A549 (cell line): ENCODE data around the gene NANS. TPM values are rescaled to one million over a fixed set of nuclear protein-coding genes. Genes with fewer than 3 reads are reported as not detected.

Experiments used
- ATAC-seq, 2 experiments: fragments of 200-7000 bp in 1 of 2; fragments of >200 bp in 1 of 2; cut with Nextera tagmentation in 1 of 2; cut with Tn5 transposase in 1 of 2; 3 replicates each; pipeline versions ENCODE4 v1.8.0 to v1.9.1; 2018 to 2020; ENCODE audit warnings: mild to moderate bottlenecking in 1 of 2, moderate library complexity in 1 of 2
- CTCF ChIA-PET: fragments of 300-600 bp; sonication (Branson Sonifier 250); formaldehyde crosslinking; extraction: SDS; loops from one replicate; lab custom pipeline; 2021; ENCODE audit warnings: antibody characterized with exemption, inconsistent platforms; lab: Yijun Ruan, JAX
- POLR2A ChIA-PET: fragments of 350-600 bp; formaldehyde crosslinking; extraction: SDS; loops from one replicate; lab custom pipeline; 2021; ENCODE audit warnings: antibody characterized with exemption, inconsistent platforms; lab: Yijun Ruan, JAX
- DNase-seq, 2 experiments: peaks; one replicate each; pipeline versions ENCODE4 v3.0.0 to v3.0.0-alpha.2; 2011 to 2016; ENCODE audit warnings: low read depth in 1 of 2, low spot score in 1 of 2
- FAIRE-seq: peaks from 2 replicates; lab custom pipeline; 2011; peaks lifted over from hg19 to GRCh38; lab: Jason Lieb, UNC
- H3K27ac ChIP-seq, 2 experiments: fragments of >200 bp; sonication (Bioruptor Twin); formaldehyde crosslinking; 3 replicates each; pipeline ENCODE4 v1.5.1; 2016 to 2017
- H3K4me1 ChIP-seq: fragments of >200 bp; sonication (Bioruptor Twin); formaldehyde crosslinking; 3 replicates; pipeline ENCODE4 v1.6.1; 2016
- H3K4me2 ChIP-seq: fragments of >200 bp; sonication (Bioruptor Twin); formaldehyde crosslinking; 3 replicates; pipeline ENCODE4 v1.6.1; 2016
- H3K4me3 ChIP-seq: fragments of >200 bp; sonication (Bioruptor Twin); formaldehyde crosslinking; 3 replicates; pipeline ENCODE4 v1.5.1; 2016
- H3K9me3 ChIP-seq: fragments of >200 bp; sonication (Bioruptor Twin); formaldehyde crosslinking; 3 replicates; pipeline ENCODE4 v1.6.1; 2016
- ATOH8 ChIP-seq: fragments of 250-450 bp; sonication (Bioruptor Pico); IDR thresholded peaks from 2 replicates; pipeline ENCODE4 v1.5.0; 2020; ENCODE audit warnings: low read depth, mild to moderate bottlenecking, moderate library complexity
- EHF ChIP-seq: fragments of 250-450 bp; sonication (Bioruptor Pico); IDR thresholded peaks from 2 replicates; pipeline ENCODE4 v1.5.0; 2020; ENCODE audit warnings: mild to moderate bottlenecking
- ESRRA ChIP-seq: fragments of 150-350 bp; IDR thresholded peaks from 2 replicates; pipeline ENCODE4 v1.6.1; 2014; ENCODE audit warnings: mild to moderate bottlenecking, low read length, borderline replicate concordance
- FOSL2 ChIP-seq, 2 experiments: fragments of 450-650 bp in 1 of 2; fragments of >200 bp in 1 of 2; sonication (Bioruptor Twin) in 1 of 2; formaldehyde crosslinking; IDR thresholded peaks; 2 replicates each; pipeline versions ENCODE4 v1.5.0 to v1.6.1; 2016 to 2020; ENCODE audit warnings: mild to moderate bottlenecking in 1 of 2, moderate library complexity in 1 of 2
- GATA3 ChIP-seq: IDR thresholded peaks from 2 replicates; pipeline ENCODE4 v1.6.1; 2012; ENCODE audit warnings: borderline replicate concordance
- HDAC2 ChIP-seq: fragments of 200-600 bp; sonication (generic); IDR thresholded peaks from 2 replicates; pipeline ENCODE4 v1.6.1; 2016
- HOXB13 ChIP-seq: fragments of 250-450 bp; sonication (Bioruptor Pico); IDR thresholded peaks from 2 replicates; pipeline ENCODE4 v1.5.0; 2020; ENCODE audit warnings: low read depth, mild to moderate bottlenecking, moderate library complexity
- HOXB5 ChIP-seq: fragments of 250-450 bp; sonication (Bioruptor Pico); IDR thresholded peaks from 2 replicates; pipeline ENCODE4 v1.5.0; 2020; ENCODE audit warnings: mild to moderate bottlenecking, moderate library complexity
- KDM1A ChIP-seq: fragments of 200-600 bp; sonication (generic); IDR thresholded peaks from 2 replicates; pipeline ENCODE4 v1.6.1; 2016; ENCODE audit warnings: low read depth, mild to moderate bottlenecking
- NR3C1 ChIP-seq: fragments of >200 bp; sonication (Bioruptor Twin); formaldehyde crosslinking; IDR thresholded peaks from 3 replicates; pipeline ENCODE4 v1.6.1; 2017
- RARB ChIP-seq: fragments of 250-450 bp; sonication (Bioruptor Pico); IDR thresholded peaks from 2 replicates; pipeline ENCODE4 v1.8.0; 2021; ENCODE audit warnings: mild to moderate bottlenecking, moderate library complexity
- REST ChIP-seq: fragments of 200-600 bp; sonication (generic); IDR thresholded peaks from 2 replicates; pipeline ENCODE4 v1.6.1; 2016; ENCODE audit warnings: antibody characterized with exemption, mild to moderate bottlenecking, moderate library complexity
- RNF2 ChIP-seq: fragments of 200-600 bp; sonication (generic); IDR thresholded peaks from 2 replicates; pipeline ENCODE4 v1.6.1; 2016; ENCODE audit warnings: low read depth, mild to moderate bottlenecking, antibody characterized with exemption, moderate library complexity, borderline replicate concordance
- WGBS: methylation state at CpG from one replicate; pipeline ENCODE4 v1.1.6; 2017; ENCODE audit errors: missing lambda C conversion rate; 5-methylcytosine and 5-hydroxymethylcytosine counted together
- polyA plus RNA-seq, 4 experiments: library from polyadenylated mRNA; depleted of rRNA in 3 of 4; stranded (reverse); fragments of >200 nt; fragmentation: RNase III in 1 of 4; extraction: RNeasy Plus Mini Kit Qiagen cat#74134 plus additional on column Dnase treatment in 1 of 4; gene quantifications; 2 replicates in 3 of 4; 3 replicates in 1 of 4; pipeline ENCODE4 v1.2.3, GENCODE V29; 2011 to 2017

Gene NANS
- polyA plus RNA-seq, 2 of the 4 experiments (the other 2 are of a cell fraction), result 56.8 to 70.2 TPM

- DNase-seq (no peak), ATAC-seq (no peak), FAIRE-seq (no peak)
- ChIA-PET POLR2A (interaction anchor here (2.6 kb wide), 1 partner anchor 10 kb away, joined by 14 read pairs; the partner anchor contains the start of gene NANS), CTCF (interaction anchor here (0.9 to 3.5 kb wide), 5 partner anchors 11 to 122 kb away, joined by 3 to 31 read pairs (median 9); partner anchors contain the start of gene TRIM14)
- no peaks in the 10 kb centered on the region for H3K9me3 ChIP-seq
- H3K27ac ChIP-seq, result no peak overlapping the region
- TF ChIP-seq REST (no peak), HDAC2 (no peak), ATOH8 (no peak)
- H3K4me1 ChIP-seq, result no peaks in the 10 kb centered on the region
- no peak overlapping the region for H3K4me2 ChIP-seq
- H3K4me3 ChIP-seq, result no peak overlapping the region
- WGBS, result 93% methylated on average over 9 of the region's 9 CpGs
Measured at GRCh38 chr9:98046180-98046543, 10.4 kb upstream of the NANS start.

GRCh38 chr9:98047002-98047401, 9.5 kb upstream of the NANS start:
- TF ChIP-seq RNF2 (no peak), REST (no peak), HOXB13 (CRISPR knock-in tag) (no peak), ESRRA (no peak), NR3C1 (no peak), EHF (no peak), GATA3 (no peak), HOXB5 (CRISPR knock-in tag) (no peak), RARB (CRISPR knock-in tag) (no peak), KDM1A (no peak), FOSL2 (IDR thresholded peaks at IDR 0.05) (no peak), FOSL2 (CRISPR knock-in tag; IDR thresholded peaks at IDR 0.05) (no peak)
- FAIRE-seq (no peak), ATAC-seq (no peak), DNase-seq (no peak)
- no peaks in the 10 kb centered on the region for H3K4me1 ChIP-seq
- CTCF ChIA-PET, result interaction anchor here (1.9 to 2.5 kb wide), 2 partner anchors 13 to 123 kb away, joined by 9 to 17 read pairs; no protein-coding TSS in a partner anchor
- H3K4me2 ChIP-seq, result no peak overlapping the region
- no peaks in the 10 kb centered on the region for H3K9me3 ChIP-seq
- no peak overlapping the region for H3K4me3 ChIP-seq
- POLR2A ChIA-PET, result interaction anchor here (2.6 kb wide), 1 partner anchor 9 kb away, joined by 14 read pairs; the partner anchor contains the start of gene NANS
- H3K27ac ChIP-seq, result no peak overlapping the region
- 62% methylated on average over 5 of the region's 5 CpGs for WGBS
